Spleen (tissue), 7 donors: ENCODE measurements around the gene CCDC102A.

Source experiments
- POLR2A ChIP-seq, 3 donors: fragments of 450-650 bp; IDR thresholded peaks; one replicate each; pipeline ENCODE4 v1.5.1; 2017; ENCODE audit warnings: antibody characterized with exemption in 3 of 3, mild to moderate bottlenecking in 1 of 3
- POLR2AphosphoS5 ChIP-seq, 3 donors: sonication (generic); formaldehyde crosslinking; IDR thresholded peaks; one replicate each; pipeline ENCODE4 v1.5.1; 2017; ENCODE audit warnings: antibody characterized with exemption in 3 of 3
- TF ChIP-seq, protein P1 (sequence below), 11 experiments: fragments of 200-600 bp in 7 of 11; fragments of 450-650 bp in 4 of 11; sonication (generic) in 4 of 11; IDR thresholded peaks in 8 of 11; conservative IDR thresholded peaks in 3 of 11; 1 replicate in 7 of 11; 2 replicates in 4 of 11; pipeline versions ENCODE4 v1.4.0 to v1.8.0; 2016 to 2021; ENCODE audit warnings: antibody characterized with exemption in 11 of 11, inconsistent platforms in 4 of 11, mild to moderate bottlenecking in 1 of 11
- donor health status: DM: no; HTN: no; CAD: no; lungs with moderate emphysema.
- donor health status: DM: no; HTN: no; CAD: no.
- donor health status: DM: no; HTN: no; CAD: no.

DNA sequence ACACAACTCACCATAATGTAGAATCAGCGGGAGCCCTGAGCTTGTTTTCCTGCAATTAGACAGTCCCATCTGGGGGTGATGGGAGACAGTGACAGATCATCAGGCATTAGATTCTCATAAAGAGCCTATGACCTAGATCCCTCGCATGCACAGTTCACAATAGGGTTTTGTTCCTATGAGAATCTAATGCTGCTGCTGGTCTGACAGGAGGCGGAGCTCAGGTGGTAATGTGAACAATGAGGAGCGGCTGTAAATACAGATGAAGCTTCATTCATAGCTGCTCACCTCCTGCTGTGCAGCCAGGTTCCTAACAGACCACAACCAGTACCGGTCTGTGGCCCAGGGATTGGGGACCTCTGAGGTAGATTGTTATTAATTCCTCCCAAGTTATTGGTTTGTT, 47.1 kb downstream of the CCDC102A start:
- TF ChIP-seq, protein P1, sequence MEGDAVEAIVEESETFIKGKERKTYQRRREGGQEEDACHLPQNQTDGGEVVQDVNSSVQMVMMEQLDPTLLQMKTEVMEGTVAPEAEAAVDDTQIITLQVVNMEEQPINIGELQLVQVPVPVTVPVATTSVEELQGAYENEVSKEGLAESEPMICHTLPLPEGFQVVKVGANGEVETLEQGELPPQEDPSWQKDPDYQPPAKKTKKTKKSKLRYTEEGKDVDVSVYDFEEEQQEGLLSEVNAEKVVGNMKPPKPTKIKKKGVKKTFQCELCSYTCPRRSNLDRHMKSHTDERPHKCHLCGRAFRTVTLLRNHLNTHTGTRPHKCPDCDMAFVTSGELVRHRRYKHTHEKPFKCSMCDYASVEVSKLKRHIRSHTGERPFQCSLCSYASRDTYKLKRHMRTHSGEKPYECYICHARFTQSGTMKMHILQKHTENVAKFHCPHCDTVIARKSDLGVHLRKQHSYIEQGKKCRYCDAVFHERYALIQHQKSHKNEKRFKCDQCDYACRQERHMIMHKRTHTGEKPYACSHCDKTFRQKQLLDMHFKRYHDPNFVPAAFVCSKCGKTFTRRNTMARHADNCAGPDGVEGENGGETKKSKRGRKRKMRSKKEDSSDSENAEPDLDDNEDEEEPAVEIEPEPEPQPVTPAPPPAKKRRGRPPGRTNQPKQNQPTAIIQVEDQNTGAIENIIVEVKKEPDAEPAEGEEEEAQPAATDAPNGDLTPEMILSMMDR (IDR thresholded peaks at IDR 0.05 in 8 of 11, conservative IDR thresholded peaks at IDR 0.05 in 3 of 11), result no peak
- no peak for TF ChIP-seq POLR2A (IDR thresholded peaks at IDR 0.05)
- no peak for TF ChIP-seq POLR2AphosphoS5 (IDR thresholded peaks at IDR 0.05)
